Neural cell (in vitro differentiated cells): ENCODE measurements around the gene TRAK1. TPM values are rescaled to one million over a fixed set of nuclear protein-coding genes. Genes with fewer than 3 reads are reported as not detected.
A peak's percentile ranks its signal among the peaks of the same experiment; 100 is the strongest.

Experiments used
- H2AFZ ChIP-seq: fragments of 200-600, 300-800 bp; sonication (generic), shearing (Covaris generic); 2 replicates; pipeline ENCODE4 v1.6.0; 2014; ENCODE audit warnings: low read depth, mild to moderate bottlenecking, antibody characterized with exemption, low read length, moderate library complexity
- H3F3A ChIP-seq: fragments of 200-600 bp; shearing (Covaris generic); 2 replicates; pipeline ENCODE4 v1.6.1; 2016; ENCODE audit warnings: mild to moderate bottlenecking, moderate library complexity, mixed read lengths, antibody characterized with exemption, low read length; ENCODE audit not compliant: insufficient read depth, poor library complexity, severe bottlenecking
- H3K27ac ChIP-seq: fragments of 200-600, 300-800 bp; sonication (generic), shearing (Covaris generic); 2 replicates; pipeline ENCODE4 v1.5.1; 2014; ENCODE audit warnings: mild to moderate bottlenecking, low read length, moderate library complexity
- H3K27me3 ChIP-seq: fragments of 300-800, 200-600 bp; sonication (generic), shearing (Covaris generic); 2 replicates; pipeline ENCODE4 v1.6.0; 2014; ENCODE audit warnings: mild to moderate bottlenecking, low read depth, low read length, moderate library complexity; ENCODE audit not compliant: insufficient read depth
- H3K36me3 ChIP-seq: fragments of 300-800, 200-600 bp; sonication (generic), shearing (Covaris generic); 2 replicates; pipeline ENCODE4 v1.5.1; 2014; ENCODE audit warnings: mild to moderate bottlenecking, antibody characterized with exemption, low read length, moderate library complexity; ENCODE audit not compliant: insufficient read depth
- H3K4me2 ChIP-seq: fragments of 300-800, 200-600 bp; sonication (generic), shearing (Covaris generic); 2 replicates; pipeline ENCODE4 v1.6.0; 2014; ENCODE audit warnings: mild to moderate bottlenecking, low read length
- H3K4me3 ChIP-seq: fragments of 300-800, 200-600 bp; sonication (generic), shearing (Covaris generic); 2 replicates; pipeline ENCODE4 v1.5.1; 2014; ENCODE audit warnings: mild to moderate bottlenecking, low read length, moderate library complexity
- H3K79me2 ChIP-seq: fragments of 200-600 bp; shearing (Covaris generic); replicated peaks from 2 replicates; pipeline ENCODE4 v1.6.0; 2014; ENCODE audit warnings: mild to moderate bottlenecking, low read length, moderate library complexity; ENCODE audit not compliant: insufficient read depth
- H3K9ac ChIP-seq: fragments of 300-800, 200-600 bp; sonication (generic), shearing (Covaris generic); 2 replicates; pipeline ENCODE4 v1.6.1; 2016; ENCODE audit warnings: mild to moderate bottlenecking, low read length, mixed read lengths
- H3K9me2 ChIP-seq: fragments of 200-600 bp; shearing (Covaris generic); 2 replicates; pipeline ENCODE4 v1.6.1; 2016; ENCODE audit warnings: mild to moderate bottlenecking, low read length, mixed read lengths; ENCODE audit not compliant: insufficient read depth
- H3K9me3 ChIP-seq: fragments of 200-600, 300-800 bp; sonication (generic), shearing (Covaris generic); 2 replicates; pipeline ENCODE4 v1.6.1; 2016; ENCODE audit warnings: mild to moderate bottlenecking, mixed run types, low read length, moderate library complexity, mixed read lengths
- H4K20me1 ChIP-seq: fragments of 200-600 bp; shearing (Covaris generic); 2 replicates; pipeline ENCODE4 v1.6.1; 2016; ENCODE audit warnings: mild to moderate bottlenecking, mixed run types; ENCODE audit not compliant: insufficient read depth
- CTCF ChIP-seq: fragments of 450-650 bp; IDR thresholded peaks from 2 replicates; pipeline ENCODE4 v1.5.1; 2014; ENCODE audit warnings: antibody characterized with exemption, mild to moderate bottlenecking, moderate library complexity; ENCODE audit not compliant: poor library complexity, severe bottlenecking
- EP300 ChIP-seq: fragments of 450-650 bp; conservative IDR thresholded peaks from 2 replicates; pipeline ENCODE4 v1.6.1; 2014; ENCODE audit warnings: antibody characterized with exemption, mild to moderate bottlenecking, moderate library complexity; ENCODE audit not compliant: poor library complexity, severe bottlenecking
- EZH2 ChIP-seq: fragments of 200-600, 300-800 bp; shearing (Covaris generic), sonication (generic); IDR thresholded peaks from 2 replicates; pipeline ENCODE4 v1.6.1; 2014; ENCODE audit warnings: antibody characterized with exemption, low read length, borderline replicate concordance, mild to moderate bottlenecking; ENCODE audit not compliant: insufficient read depth, poor library complexity, severe bottlenecking
- MXI1 ChIP-seq: fragments of 450-650 bp; conservative IDR thresholded peaks from 2 replicates; pipeline ENCODE4 v1.6.1; 2014; ENCODE audit warnings: antibody characterized with exemption, mild to moderate bottlenecking; ENCODE audit not compliant: poor library complexity, severe bottlenecking
- POLR2AphosphoS5 ChIP-seq: IDR thresholded peaks from 2 replicates; pipeline ENCODE4 v1.6.1; 2012
- RAD21 ChIP-seq: fragments of 450-650 bp; conservative IDR thresholded peaks from 2 replicates; pipeline ENCODE4 v1.6.1; 2014; ENCODE audit warnings: antibody characterized with exemption, mild to moderate bottlenecking, moderate library complexity
- REST ChIP-seq: IDR thresholded peaks from 2 replicates; pipeline ENCODE4 v1.6.1; 2012; ENCODE audit warnings: borderline replicate concordance
- SMC3 ChIP-seq: fragments of 450-650 bp; conservative IDR thresholded peaks from 2 replicates; pipeline ENCODE4 v1.6.1; 2014; ENCODE audit warnings: antibody characterized with exemption, mild to moderate bottlenecking, moderate library complexity; ENCODE audit not compliant: poor library complexity
- TAF1 ChIP-seq: IDR thresholded peaks from 2 replicates; pipeline ENCODE4 v1.6.1; 2012; ENCODE audit warnings: low read depth
- polyA plus RNA-seq: library from polyadenylated mRNA; depleted of rRNA; stranded (reverse); fragments of >200 nt; gene quantifications from 2 replicates; pipeline ENCODE4 v1.2.3, GENCODE V29; 2014

The TRAK1 gene
- polyA plus RNA-seq, 1 donor from 2014 or later: 34.7 TPM

- H4K20me1 ChIP-seq: no peaks in the 10 kb centered on the region
- H3K9me2 ChIP-seq: no peaks in the 10 kb centered on the region
- no peaks in the 10 kb centered on the region for H3K9me3 ChIP-seq
- H3K27ac ChIP-seq: peak overlapping the region; percentile 41
- H3K9ac ChIP-seq: no peak overlapping the region
- no peaks in the 10 kb centered on the region for H3K27me3 ChIP-seq
- H3K4me3 ChIP-seq: peak overlapping the region; percentile 31
- no peak overlapping the region for H3K4me2 ChIP-seq
- TF ChIP-seq EP300: no peak
- TF ChIP-seq SMC3: no peak
- no peak for TF ChIP-seq REST
- no peak for TF ChIP-seq CTCF
- no peak for TF ChIP-seq EZH2
- TF ChIP-seq RAD21: no peak
- no peak for TF ChIP-seq TAF1
- no peak for TF ChIP-seq MXI1
- no peak for TF ChIP-seq POLR2AphosphoS5
- no peaks in the 10 kb centered on the region for H3F3A ChIP-seq
- H3K36me3 ChIP-seq: no peaks in the 10 kb centered on the region
- peaks cover 12% of the 10 kb centered on the region for H3K79me2 ChIP-seq
- H2AFZ ChIP-seq: no peak overlapping the region
These were observed 38.4 kb upstream of the TRAK1 start for GRCh38 chr3:42052484-42053351.

GRCh38 chr3:42053476-42053875 is 37.7 kb upstream of the TRAK1 start:
- Histone ChIP-seq H3K9ac (no peak overlapping the region), H3K4me3 (no peak overlapping the region), H3F3A (no peaks in the 10 kb centered on the region), H3K79me2 (peaks cover 12% of the 10 kb centered on the region), H3K4me2 (no peak overlapping the region), H3K36me3 (no peaks in the 10 kb centered on the region), H4K20me1 (no peaks in the 10 kb centered on the region), H3K9me2 (no peaks in the 10 kb centered on the region), H2AFZ (no peak overlapping the region), H3K9me3 (no peaks in the 10 kb centered on the region), H3K27me3 (no peaks in the 10 kb centered on the region), H3K27ac (no peak overlapping the region)
- TF ChIP-seq MXI1: no peak
- no peak for TF ChIP-seq TAF1
- no peak for TF ChIP-seq REST
- TF ChIP-seq SMC3: no peak
- TF ChIP-seq EZH2: no peak
- no peak for TF ChIP-seq POLR2AphosphoS5
- TF ChIP-seq RAD21: no peak
- no peak for TF ChIP-seq EP300
- TF ChIP-seq CTCF: no peak
